Activated CD4-positive, CD25-positive, alpha-beta regulatory T cell treated with anti-CD3 and anti-CD28 coated beads, Interleukin-2, amount 50 U/mL, for 72 hours (primary cell): Measurements from ENCODE around the gene ZCCHC7.
"Not testable (repeated sequence)": the region's sequence is repeated elsewhere in the genome, so short reads cannot be mapped to it uniquely, and the experiment has no call there.

Source experiments
- DNase-seq: peaks from one replicate; pipeline ENCODE4 v3.0.0; 2021

The ZCCHC7 gene

GRCh38 chr9:37121881-37122280 is 1.5 kb downstream of the ZCCHC7 start:
- DNase-seq = no peak

- no peak for DNase-seq
Measured at GRCh38 chr9:37126214-37126788, 5.9 kb downstream of the ZCCHC7 start.

- no peak for DNase-seq
Measured at GRCh38 chr9:37127018-37127417, 6.6 kb downstream of the ZCCHC7 start.

GRCh38 chr9:37128051-37128450 is 7.7 kb downstream of the ZCCHC7 start:
- DNase-seq = no peak

- DNase-seq = no peak
Measured at GRCh38 chr9:37134166-37134565, 13.8 kb downstream of the ZCCHC7 start.

GRCh38 chr9:37141015-37141414 is 20.6 kb downstream of the ZCCHC7 start:
- DNase-seq = no peak

- DNase-seq = no peak
Measured at GRCh38 chr9:37144762-37145161, 24.4 kb downstream of the ZCCHC7 start.

- DNase-seq = no peak
Measured at GRCh38 chr9:37146410-37146809, 26.0 kb downstream of the ZCCHC7 start.

GRCh38 chr9:37148181-37148580 is 27.8 kb downstream of the ZCCHC7 start:
- no peak for DNase-seq

- DNase-seq = no peak
Measured at GRCh38 chr9:37149666-37150308, 29.4 kb downstream of the ZCCHC7 start.

- no peak for DNase-seq
Measured at GRCh38 chr9:37150415-37150814, 30.0 kb downstream of the ZCCHC7 start.

GRCh38 chr9:37151812-37152211 is 31.4 kb downstream of the ZCCHC7 start:
- no peak for DNase-seq

GRCh38 chr9:37152365-37152764 is 32.0 kb downstream of the ZCCHC7 start:
- no peak for DNase-seq

- no peak for DNase-seq
Measured at GRCh38 chr9:37155601-37156000, 35.2 kb downstream of the ZCCHC7 start.

GRCh38 chr9:37156205-37156604 is 35.8 kb downstream of the ZCCHC7 start:
- no peak for DNase-seq

- no peak for DNase-seq
Measured at GRCh38 chr9:37156781-37157356, 36.5 kb downstream of the ZCCHC7 start.

GRCh38 chr9:37157726-37158377 is 37.5 kb downstream of the ZCCHC7 start:
- no peak for DNase-seq

- DNase-seq = no peak
Measured at GRCh38 chr9:37163299-37163698, 42.9 kb downstream of the ZCCHC7 start.

- DNase-seq = not testable (repeated sequence)
Measured at GRCh38 chr9:37164335-37164734, 44.0 kb downstream of the ZCCHC7 start.

GRCh38 chr9:37165644-37166043 is 45.3 kb downstream of the ZCCHC7 start:
- DNase-seq = no peak

- DNase-seq = no peak
Measured at GRCh38 chr9:37167456-37168047, 47.2 kb downstream of the ZCCHC7 start.

- no peak for DNase-seq
Measured at GRCh38 chr9:37172557-37172956, 52.2 kb downstream of the ZCCHC7 start.

GRCh38 chr9:37174247-37174646 is 53.9 kb downstream of the ZCCHC7 start:
- no peak for DNase-seq

- DNase-seq = no peak
Measured at GRCh38 chr9:37178742-37179141, 58.4 kb downstream of the ZCCHC7 start.
